SU-DHL-6 (cell line): ENCODE measurements around the gene SPRR1B.

Source experiments
- CTCF ChIP-seq: fragments of 200-600 bp; sonication (generic); IDR thresholded peaks from one replicate; pipeline ENCODE4 v1.5.1; 2017; ENCODE audit warnings: antibody characterized with exemption, mild to moderate bottlenecking, low read length, moderate library complexity; ENCODE audit not compliant: insufficient read depth, poor library complexity, severe bottlenecking
- EZH2phosphoT487 ChIP-seq: fragments of 200-600 bp; sonication (generic), shearing (Covaris generic); conservative IDR thresholded peaks from 2 replicates; pipeline ENCODE4 v1.6.1; 2018; ENCODE audit warnings: mild to moderate bottlenecking, antibody characterized with exemption, low read length, moderate library complexity, mixed read lengths

- no peak for TF ChIP-seq CTCF
- no peak for TF ChIP-seq EZH2phosphoT487
Measured at GRCh38 chr1:153071511-153071910, 40.5 kb downstream of the SPRR1B start, which contains the start of gene SPRR2B.
